ENCODE measurements around the gene MR1.

The MR1 gene

GRCh38 chr1:181073638-181074037 lies 39.9 kb downstream of the MR1 start:
- DNase-seq (ENCODE audit: low read depth): no peak

GRCh38 chr1:181075766-181076350 lies 42.1 kb downstream of the MR1 start:
- H3K4me3 ChIP-seq (ENCODE audit: low read depth, low read length): no peak overlapping the region
- DNase-seq (ENCODE audit: low read depth): no peak
- no peak for TF ChIP-seq MYC (IDR thresholded peaks at IDR 0.05; ENCODE audit: low read depth, low read length)
- TF ChIP-seq CTCF (IDR thresholded peaks at IDR 0.05; ENCODE audit: low read depth, low read length): no peak
- no peak for TF ChIP-seq MAX (IDR thresholded peaks at IDR 0.05; ENCODE audit: low read depth, low read length)
- no peak for TF ChIP-seq POLR2A (IDR thresholded peaks at IDR 0.05; ENCODE audit: extremely low read depth, insufficient read length)

More at GRCh38 chr1:181073638-181074037, 39.9 kb downstream of the MR1 start:
- H3K4me3 ChIP-seq (ENCODE audit: low read depth, low read length): no peak overlapping the region
- TF ChIP-seq POLR2A (IDR thresholded peaks at IDR 0.05; ENCODE audit: extremely low read depth, insufficient read length): no peak
- TF ChIP-seq MYC (IDR thresholded peaks at IDR 0.05; ENCODE audit: low read depth, low read length): no peak
- no peak for TF ChIP-seq MAX (IDR thresholded peaks at IDR 0.05; ENCODE audit: low read depth, low read length)
- TF ChIP-seq CTCF (IDR thresholded peaks at IDR 0.05; ENCODE audit: low read depth, low read length): no peak

- no peak for TF ChIP-seq MAX (IDR thresholded peaks at IDR 0.05; ENCODE audit: low read depth, low read length)
- TF ChIP-seq CTCF (IDR thresholded peaks at IDR 0.05; ENCODE audit: low read depth, low read length): no peak
These were observed 43.1 kb downstream of the MR1 start for GRCh38 chr1:181076852-181077251.

GRCh38 chr1:181077576-181078242 lies 43.9 kb downstream of the MR1 start:
- TF ChIP-seq MYC (IDR thresholded peaks at IDR 0.05; ENCODE audit: low read depth, low read length) (no peak), CTCF (IDR thresholded peaks at IDR 0.05; ENCODE audit: low read depth, low read length) (no peak), MAX (IDR thresholded peaks at IDR 0.05; ENCODE audit: low read depth, low read length) (no peak), POLR2A (IDR thresholded peaks at IDR 0.05; ENCODE audit: extremely low read depth, insufficient read length) (no peak)
- H3K4me3 ChIP-seq (ENCODE audit: low read depth, low read length): no peak overlapping the region
- no peak for DNase-seq (ENCODE audit: low read depth)

More at GRCh38 chr1:181076852-181077251, 43.1 kb downstream of the MR1 start:
- H3K4me3 ChIP-seq (ENCODE audit: low read depth, low read length): no peak overlapping the region
- no peak for DNase-seq (ENCODE audit: low read depth)

- DNase-seq (ENCODE audit: low read depth): no peak
- no peak for TF ChIP-seq POLR2A (IDR thresholded peaks at IDR 0.05; ENCODE audit: extremely low read depth, insufficient read length)
- H3K4me3 ChIP-seq (ENCODE audit: low read depth, low read length): no peak overlapping the region
These were observed 45.6 kb downstream of the MR1 start for GRCh38 chr1:181079382-181079781.

GRCh38 chr1:181079920-181080319 lies 46.1 kb downstream of the MR1 start:
- DNase-seq (ENCODE audit: low read depth): no peak
- TF ChIP-seq MYC (IDR thresholded peaks at IDR 0.05; ENCODE audit: low read depth, low read length) (no peak), CTCF (IDR thresholded peaks at IDR 0.05; ENCODE audit: low read depth, low read length) (no peak), POLR2A (IDR thresholded peaks at IDR 0.05; ENCODE audit: extremely low read depth, insufficient read length) (no peak), MAX (IDR thresholded peaks at IDR 0.05; ENCODE audit: low read depth, low read length) (no peak)
- no peak overlapping the region for H3K4me3 ChIP-seq (ENCODE audit: low read depth, low read length)
